Measurements from ENCODE around the gene RIPOR2.
"Not testable (repeated sequence)": the region's sequence is repeated elsewhere in the genome, so short reads cannot be mapped to it uniquely, and the experiment has no call there.

The RIPOR2 gene

DNA sequence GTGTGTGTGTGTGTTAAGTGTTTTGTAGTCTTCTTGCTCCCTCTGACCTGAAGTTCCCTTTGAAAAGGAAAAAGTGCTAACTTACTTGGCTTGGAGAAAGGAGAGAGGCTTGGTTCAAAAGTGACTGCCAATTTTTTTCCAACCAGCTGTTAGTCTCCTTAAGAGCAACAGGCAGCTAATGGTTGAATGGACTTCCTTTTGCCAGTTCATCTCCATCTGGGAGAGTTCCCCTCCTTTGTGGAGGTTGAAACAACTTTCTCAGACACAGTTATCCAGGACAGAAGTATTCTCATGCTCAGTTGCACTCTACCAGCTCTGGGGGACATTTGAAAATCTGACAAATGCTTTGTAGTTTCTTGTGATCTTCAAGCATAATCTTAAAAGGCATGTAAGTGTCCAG is 4.5 kb downstream of the RIPOR2 start:
- no peak overlapping the region for H3K4me3 ChIP-seq (ENCODE audit: low read depth, low read length)

DNA sequence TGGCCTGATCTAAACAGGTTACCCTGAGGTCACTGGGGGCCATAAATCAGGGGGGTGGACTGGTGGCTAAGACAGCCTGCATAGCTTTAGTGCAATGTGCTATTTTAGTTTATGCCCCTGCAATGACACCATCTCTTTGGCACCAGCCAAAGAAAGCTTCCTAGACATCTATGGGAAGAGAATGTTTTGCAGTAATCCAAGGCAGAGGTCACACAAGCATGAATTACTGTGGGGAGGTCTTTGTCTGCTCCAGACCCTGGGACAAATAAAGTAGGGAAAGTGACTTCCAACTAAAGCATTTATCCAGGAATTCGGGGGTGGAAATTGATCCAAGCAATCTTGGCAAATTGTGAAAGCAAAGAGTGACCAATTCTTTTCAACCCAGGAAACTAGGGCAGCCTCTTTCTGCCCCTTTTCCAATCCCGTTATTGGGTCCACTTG is 5.3 kb downstream of the RIPOR2 start:
- H3K4me3 ChIP-seq (ENCODE audit: low read depth, low read length): no peak overlapping the region

More for the DNA sequence above, 4.5 kb downstream of the RIPOR2 start:
- TF ChIP-seq, protein P1, sequence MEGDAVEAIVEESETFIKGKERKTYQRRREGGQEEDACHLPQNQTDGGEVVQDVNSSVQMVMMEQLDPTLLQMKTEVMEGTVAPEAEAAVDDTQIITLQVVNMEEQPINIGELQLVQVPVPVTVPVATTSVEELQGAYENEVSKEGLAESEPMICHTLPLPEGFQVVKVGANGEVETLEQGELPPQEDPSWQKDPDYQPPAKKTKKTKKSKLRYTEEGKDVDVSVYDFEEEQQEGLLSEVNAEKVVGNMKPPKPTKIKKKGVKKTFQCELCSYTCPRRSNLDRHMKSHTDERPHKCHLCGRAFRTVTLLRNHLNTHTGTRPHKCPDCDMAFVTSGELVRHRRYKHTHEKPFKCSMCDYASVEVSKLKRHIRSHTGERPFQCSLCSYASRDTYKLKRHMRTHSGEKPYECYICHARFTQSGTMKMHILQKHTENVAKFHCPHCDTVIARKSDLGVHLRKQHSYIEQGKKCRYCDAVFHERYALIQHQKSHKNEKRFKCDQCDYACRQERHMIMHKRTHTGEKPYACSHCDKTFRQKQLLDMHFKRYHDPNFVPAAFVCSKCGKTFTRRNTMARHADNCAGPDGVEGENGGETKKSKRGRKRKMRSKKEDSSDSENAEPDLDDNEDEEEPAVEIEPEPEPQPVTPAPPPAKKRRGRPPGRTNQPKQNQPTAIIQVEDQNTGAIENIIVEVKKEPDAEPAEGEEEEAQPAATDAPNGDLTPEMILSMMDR (IDR thresholded peaks at IDR 0.05; ENCODE audit: low read depth, low read length): no peak

DNA sequence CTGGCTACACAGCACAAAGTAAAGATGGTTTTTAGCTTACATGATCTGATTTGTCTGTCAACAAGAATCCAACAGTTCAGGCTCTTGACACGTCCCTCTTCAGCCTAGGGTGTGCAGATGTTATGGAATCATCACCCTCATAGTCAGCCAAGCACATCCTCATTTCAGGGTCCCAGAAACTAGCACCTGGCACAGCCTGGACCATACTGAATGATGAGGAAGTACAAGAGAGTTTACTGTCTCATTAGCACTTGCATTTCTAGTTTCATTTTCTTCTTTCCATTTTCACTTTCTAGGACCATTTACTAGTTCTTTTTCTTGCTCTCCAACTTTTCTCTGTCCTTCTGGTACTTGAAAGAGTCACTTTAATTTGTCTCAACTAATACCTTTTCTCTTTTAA is 6.5 kb downstream of the RIPOR2 start:
- H3K4me3 ChIP-seq (ENCODE audit: low read depth, low read length): no peak overlapping the region
- TF ChIP-seq, protein P1 (IDR thresholded peaks at IDR 0.05; ENCODE audit: low read depth, low read length): no peak

More for the DNA sequence above, 5.3 kb downstream of the RIPOR2 start:
- TF ChIP-seq, protein P1 (IDR thresholded peaks at IDR 0.05; ENCODE audit: low read depth, low read length): no peak

DNA sequence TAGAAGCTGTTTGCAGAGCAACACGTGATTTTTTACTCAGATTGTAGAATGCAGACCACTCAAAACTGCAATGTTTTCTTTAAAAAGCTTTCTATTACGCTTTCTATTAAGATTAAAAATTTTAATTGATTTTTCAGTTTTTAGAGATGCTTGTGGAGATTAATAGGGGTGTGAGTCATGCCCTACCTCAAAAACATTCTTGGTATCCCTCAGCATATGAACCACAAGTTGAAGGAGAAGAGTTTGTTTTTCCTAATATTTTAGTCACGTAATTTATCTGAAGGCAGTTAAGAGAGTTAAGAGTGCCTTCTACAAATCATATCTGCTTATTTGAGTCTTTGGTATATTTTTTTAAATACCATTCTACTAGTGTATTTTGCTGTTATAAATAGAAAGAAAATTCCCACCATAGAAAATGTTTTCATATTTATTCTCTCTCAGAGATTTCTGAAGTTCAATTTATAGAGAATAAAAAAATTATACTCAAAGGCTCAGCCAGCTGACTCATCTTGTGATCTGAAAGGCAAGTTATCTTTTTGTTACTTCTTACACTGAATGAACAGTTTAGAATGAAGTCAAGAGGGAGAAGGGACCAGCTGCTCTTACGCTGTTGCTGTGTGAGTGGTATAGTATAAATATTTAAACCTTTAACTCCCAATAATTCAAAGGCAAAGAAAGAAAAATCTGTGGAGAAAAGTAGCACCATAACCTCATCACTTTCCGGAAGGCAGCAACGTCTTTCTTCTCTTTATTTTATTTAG is 7.6 kb downstream of the RIPOR2 start:
- H3K4me3 ChIP-seq (ENCODE audit: low read depth, low read length): peak overlapping the region; percentile 29; the same call in 1 of the 2 replicates
- TF ChIP-seq, protein P1 (IDR thresholded peaks at IDR 0.05; ENCODE audit: low read depth, low read length): no peak

DNA sequence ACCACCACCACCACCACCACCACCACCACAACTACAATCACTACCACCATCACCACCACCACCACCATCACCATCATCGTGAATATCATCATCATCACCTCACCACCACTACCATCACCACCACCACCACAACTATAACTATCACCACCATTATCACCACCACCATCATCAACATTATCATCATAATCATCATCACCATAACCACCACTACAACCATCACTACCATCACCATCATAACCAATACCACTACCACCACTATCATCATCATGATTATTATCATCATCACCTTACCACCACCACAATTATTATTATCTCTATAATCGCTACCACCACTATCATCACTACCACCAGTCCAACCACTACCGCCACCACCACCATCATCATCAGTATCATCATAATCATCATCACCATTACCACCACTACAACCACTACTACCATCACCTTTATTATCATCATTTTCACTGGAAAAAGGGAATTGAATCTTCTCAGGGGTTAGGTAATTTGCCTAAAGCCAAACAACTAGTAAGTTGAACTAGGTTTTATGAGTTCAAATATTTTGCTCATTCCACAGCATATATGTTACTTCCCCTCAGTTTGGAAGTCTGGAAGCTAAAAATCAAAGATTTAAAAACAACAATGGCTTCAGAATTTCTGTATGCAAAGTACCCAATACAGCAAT is 8.3 kb downstream of the RIPOR2 start:
- TF ChIP-seq, protein P1 (IDR thresholded peaks at IDR 0.05; ENCODE audit: low read depth, low read length): no peak
- H3K4me3 ChIP-seq (ENCODE audit: low read depth, low read length): no peak overlapping the region

DNA sequence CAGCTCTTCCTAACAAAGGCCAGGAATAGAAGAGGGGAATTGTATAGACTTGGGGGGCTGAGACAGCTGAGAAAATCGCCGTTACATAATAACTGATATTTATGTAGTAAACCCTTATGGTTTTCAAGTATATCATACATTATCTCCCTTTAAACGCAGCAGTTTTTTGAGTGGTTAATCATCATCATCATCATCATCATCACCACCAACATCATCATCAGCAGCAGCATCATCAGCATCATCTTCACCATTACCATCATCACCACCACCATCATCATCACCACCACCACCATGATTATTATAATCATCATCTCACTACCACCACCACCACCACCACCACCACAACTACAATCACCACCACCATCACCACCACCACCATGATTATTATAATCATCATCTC is 9.1 kb downstream of the RIPOR2 start:
- not testable (repeated sequence) for H3K4me3 ChIP-seq (ENCODE audit: low read depth, low read length)

DNA sequence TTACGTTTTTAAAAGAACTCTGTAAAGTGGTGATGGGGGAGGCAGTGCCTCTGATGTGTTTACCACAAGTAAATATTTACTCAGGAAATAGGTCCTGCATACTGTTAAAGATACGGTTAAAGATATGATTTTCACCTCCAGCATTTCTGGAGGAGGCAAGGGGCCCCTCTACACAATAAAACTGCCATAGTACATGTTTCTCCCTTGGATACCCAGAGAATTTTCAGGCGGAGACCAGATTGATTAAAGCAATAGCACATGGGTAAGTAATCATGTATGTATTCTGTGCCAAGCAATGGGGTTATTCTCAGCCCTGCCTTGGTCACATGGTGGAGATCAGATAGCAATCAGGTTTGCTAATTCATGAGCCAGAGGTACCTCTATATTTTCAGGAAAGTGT is 9.6 kb downstream of the RIPOR2 start:
- H3K4me3 ChIP-seq (ENCODE audit: low read depth, low read length): no peak overlapping the region

More for the DNA sequence above, 9.6 kb downstream of the RIPOR2 start:
- TF ChIP-seq, protein P1 (IDR thresholded peaks at IDR 0.05; ENCODE audit: low read depth, low read length): no peak

Measured in WI38 (cell line).